IMR-90 (cell line): Measurements from ENCODE around the gene MUC5AC. TPM values are rescaled to one million over a fixed set of nuclear protein-coding genes. Genes with fewer than 3 reads are reported as not detected.
A peak's percentile ranks its signal among the peaks of the same experiment; 100 is the strongest.

Experiments
- ATAC-seq: fragments of 200-7000 bp; cut with Tn5 transposase; 2 replicates; pipeline ENCODE4 v1.9.1; 2020; ENCODE audit warnings: low read depth, mild to moderate bottlenecking, moderate library complexity
- BruUV-seq: library from RNA; stranded (reverse); fragments of 400-500 nt; replicated peaks from 2 replicates; lab custom pipeline; 2021; lab: Mats Ljungman, UMichigan
- CTCF ChIA-PET: fragments of 300-600 bp; formaldehyde crosslinking; extraction: SDS; loops from one replicate; lab custom pipeline; 2021; ENCODE audit warnings: antibody characterized with exemption; lab: Yijun Ruan, JAX
- POLR2A ChIA-PET: fragments of 300-600 bp; sonication (Branson Sonifier 250); formaldehyde crosslinking; loops from one replicate; lab custom pipeline; 2022; ENCODE audit warnings: antibody characterized with exemption; ENCODE audit not compliant: unreplicated experiment; lab: Charles Lee
- DNase-seq: peaks from one replicate; pipeline ENCODE4 v3.0.0; 2013
- H2AFZ ChIP-seq: replicated peaks from 2 replicates; pipeline ENCODE3; 2013; ENCODE audit warnings: low read length, mild to moderate bottlenecking; ENCODE audit not compliant: poor library complexity
- H2AK5ac ChIP-seq: 2 replicates; pipeline ENCODE4 v1.6.1; 2013; ENCODE audit warnings: low read depth, low read length, inconsistent platforms
- H2AK9ac ChIP-seq: replicated peaks from 2 replicates; pipeline ENCODE3; 2013; ENCODE audit warnings: mild to moderate bottlenecking, low read depth, low read length, moderate library complexity; ENCODE audit not compliant: poor library complexity
- H2BK120ac ChIP-seq: 2 replicates; pipeline ENCODE4 v1.6.1; 2013; ENCODE audit warnings: low read depth, low read length, inconsistent platforms
- H2BK15ac ChIP-seq: 3 replicates; pipeline ENCODE4 v1.6.1; 2013; ENCODE audit warnings: low read depth, low read length, inconsistent platforms
- H2BK20ac ChIP-seq: 2 replicates; pipeline ENCODE4 v1.6.1; 2013; ENCODE audit warnings: low read depth, mild to moderate bottlenecking, inconsistent platforms, low read length, moderate library complexity
- H2BK5ac ChIP-seq: 2 replicates; pipeline ENCODE4 v1.6.1; 2013; ENCODE audit warnings: mild to moderate bottlenecking, low read depth, low read length, inconsistent platforms; ENCODE audit not compliant: poor library complexity, severe bottlenecking
- H3K14ac ChIP-seq: replicated peaks from 2 replicates; pipeline ENCODE4 v1.6.1; 2013; ENCODE audit warnings: low read depth, low read length, inconsistent platforms
- H3K18ac ChIP-seq: 2 replicates; pipeline ENCODE4 v1.6.1; 2013; ENCODE audit warnings: low read depth, low read length, control low read depth
- H3K23ac ChIP-seq: 2 replicates; pipeline ENCODE4 v1.6.1; 2013; ENCODE audit warnings: low read depth, low read length, inconsistent platforms
- H3K27ac ChIP-seq: 2 replicates; pipeline ENCODE4 v1.5.1; 2013; ENCODE audit warnings: mild to moderate bottlenecking, control low read depth, low read length; ENCODE audit not compliant: insufficient read depth
- H3K27me3 ChIP-seq: 2 replicates; pipeline ENCODE4 v1.6.1; 2013; ENCODE audit warnings: low read length; ENCODE audit not compliant: control insufficient read depth, insufficient read depth
- H3K36me3 ChIP-seq: 2 replicates; pipeline ENCODE4 v1.6.1; 2013; ENCODE audit warnings: low read length, mixed read lengths; ENCODE audit not compliant: control insufficient read depth, insufficient read depth
- H3K4ac ChIP-seq: 2 replicates; pipeline ENCODE4 v1.6.1; 2013; ENCODE audit warnings: low read depth, low read length, inconsistent platforms
- H3K4me1 ChIP-seq: 2 replicates; pipeline ENCODE4 v1.6.1; 2013; ENCODE audit warnings: low read length, mixed read lengths; ENCODE audit not compliant: control insufficient read depth, insufficient read depth
- H3K4me2 ChIP-seq: 2 replicates; pipeline ENCODE4 v1.6.1; 2013; ENCODE audit warnings: low read depth, mild to moderate bottlenecking, control low read depth, low read length, moderate library complexity
- H3K4me3 ChIP-seq: 2 replicates; pipeline ENCODE4 v1.5.1; 2013; ENCODE audit warnings: low read depth, mild to moderate bottlenecking, control low read depth, low read length, moderate library complexity; ENCODE audit not compliant: insufficient read depth
- H3K56ac ChIP-seq: 2 replicates; pipeline ENCODE4 v1.6.1; 2013; ENCODE audit warnings: low read length, inconsistent platforms; ENCODE audit not compliant: insufficient read depth; ENCODE audit errors: extremely low read depth
- H3K79me1 ChIP-seq, 2 experiments: 2 replicates each; pipeline ENCODE4 v1.6.1; 2013; ENCODE audit warnings: low read length in 2 of 2, inconsistent platforms in 1 of 2, low read depth in 1 of 2
- H3K9ac ChIP-seq: 2 replicates; pipeline ENCODE4 v1.6.1; 2013; ENCODE audit warnings: low read depth, low read length, control low read depth
- H3K9me1 ChIP-seq: 2 replicates; pipeline ENCODE4 v1.6.1; 2013; ENCODE audit warnings: low read length, inconsistent platforms; ENCODE audit not compliant: insufficient read depth
- H3K9me3 ChIP-seq: 2 replicates; pipeline ENCODE4 v1.6.1; 2013; ENCODE audit warnings: low read length; ENCODE audit not compliant: control insufficient read depth, insufficient read depth
- H4K20me1 ChIP-seq: 2 replicates; pipeline ENCODE4 v1.6.1; 2013; ENCODE audit warnings: low read length, inconsistent platforms; ENCODE audit not compliant: insufficient read depth
- H4K5ac ChIP-seq: 2 replicates; pipeline ENCODE4 v1.6.1; 2013; ENCODE audit warnings: mild to moderate bottlenecking, low read depth, low read length, control low read depth
- H4K8ac ChIP-seq, 2 experiments: 2 replicates each; pipeline ENCODE4 v1.6.1; 2013; ENCODE audit warnings: low read depth in 2 of 2, low read length in 2 of 2, control low read depth in 1 of 2, inconsistent platforms in 1 of 2
- H4K91ac ChIP-seq: 2 replicates; pipeline ENCODE4 v1.6.1; 2013; ENCODE audit warnings: low read depth, low read length, inconsistent platforms; ENCODE audit not compliant: insufficient read depth
- CEBPB ChIP-seq: IDR thresholded peaks from 2 replicates; pipeline ENCODE4 v1.6.1; 2012; ENCODE audit warnings: low read depth, low read length, improper control_type of control experiment
- CHD1 ChIP-seq: IDR thresholded peaks from 2 replicates; pipeline ENCODE4 v1.6.1; 2012; ENCODE audit warnings: low read depth, low read length, improper control_type of control experiment
- CTCF ChIP-seq: conservative IDR thresholded peaks from 2 replicates; pipeline ENCODE4 v1.5.1; 2012; ENCODE audit warnings: mild to moderate bottlenecking, low read depth, low read length, improper control_type of control experiment
- MAFK ChIP-seq: IDR thresholded peaks from 2 replicates; pipeline ENCODE4 v1.6.1; 2012; ENCODE audit warnings: low read depth, low read length, improper control_type of control experiment
- RCOR1 ChIP-seq: IDR thresholded peaks from 2 replicates; pipeline ENCODE4 v1.6.1; 2012; ENCODE audit warnings: mild to moderate bottlenecking, low read length, improper control_type of control experiment; ENCODE audit not compliant: insufficient replicate concordance
- USF2 ChIP-seq: fragments of 150-350 bp; IDR thresholded peaks from 2 replicates; pipeline ENCODE4 v1.6.1; 2017; ENCODE audit warnings: mild to moderate bottlenecking, antibody characterized with exemption, low read length, low read depth
- WGBS, 2 experiments: methylation state at CpG; one replicate each; pipeline versions ENCODE4 v1.1.5 to v1.1.7; 2013; ENCODE audit warnings: missing lambda C conversion rate in 2 of 2; ENCODE audit not compliant: insufficient read length in 1 of 2; ENCODE audit errors: extremely low coverage in 2 of 2; 5-methylcytosine and 5-hydroxymethylcytosine counted together
- dilution Hi-C: fragments of 300-500 bp; cut with HindIII; formaldehyde crosslinking; loops from one replicate; pipeline ENCODE4 v1.14.3; 2018; ENCODE audit warnings: low sequenced_read_pairs; ENCODE audit not compliant: unreplicated experiment
- in situ Hi-C: fragments of 300-500 bp; cut with MboI; formaldehyde crosslinking; loops from 3 replicates; pipeline ENCODE4 v1.14.3; 2019; ENCODE audit warnings: low sequenced_read_pairs, inconsistent platforms, mixed read lengths
- intact Hi-C: fragments of 100-400 bp; cut with micrococcal nuclease; formaldehyde crosslinking; loops from 2 replicates; pipeline ENCODE4 v1.10.0; 2022
- polyA plus RNA-seq, 3 experiments: library from polyadenylated mRNA; depleted of rRNA; stranded (reverse); fragments of >200 nt; gene quantifications; 2 replicates each; pipeline ENCODE4 v1.2.3, GENCODE V29; 2012; ENCODE audit warnings: low replicate concordance in 1 of 3
- total RNA-seq: library from RNA; depleted of rRNA; stranded (reverse); fragments of >200 nt; gene quantifications from 2 replicates; pipeline ENCODE4 v1.2.3, GENCODE V29; 2012

The MUC5AC gene
- total and polyA plus RNA-seq, 2 of the 4 experiments (the other 2 are of a cell fraction) = 0.02 TPM; not detected in 1

- H3K56ac ChIP-seq = no peak overlapping the region
- no CpG with 5 or more reads among the region's 10 CpGs for WGBS, 2 experiments
- no peaks in the 10 kb centered on the region for H3K27me3 ChIP-seq
- no peaks in the 10 kb centered on the region for H3K9me3 ChIP-seq
- peak overlapping the region; percentile 78; the same call in 1 of the 2 replicates for H2BK20ac ChIP-seq
- H4K91ac ChIP-seq = peak overlapping the region; percentile 57
- H3K4me2 ChIP-seq = no peak overlapping the region
- peak overlapping the region; percentile 14 for H2AFZ ChIP-seq
- peaks cover 17% of the 10 kb centered on the region for H3K9me1 ChIP-seq
- no peak overlapping the region for H3K23ac ChIP-seq
- ChIA-PET POLR2A (no interaction called here), CTCF (no interaction called here)
- peak overlapping the region; percentile 22; the same call in 1 of the 3 replicates for H2BK15ac ChIP-seq
- H2AK5ac ChIP-seq = peak overlapping the region; percentile 82
- TF ChIP-seq CTCF (no peak), RCOR1 (no peak), CHD1 (no peak), USF2 (no peak), MAFK (no peak), CEBPB (no peak)
- H3K18ac ChIP-seq = no peak overlapping the region
- in situ Hi-C loops = no loop called here
- BruUV-seq = no TSS peak
- peak overlapping the region; percentile 34 for H2BK5ac ChIP-seq
- dilution Hi-C loops = no loop called here
- peak overlapping the region; percentile 59 for H3K4ac ChIP-seq
- no peak overlapping the region for H3K14ac ChIP-seq
- ATAC-seq (no peak), DNase-seq (no peak)
- H2AK9ac ChIP-seq = peak overlapping the region; percentile 98
- H3K27ac ChIP-seq = no peak overlapping the region
- intact Hi-C loops = no loop called here
- no peak overlapping the region for H3K4me3 ChIP-seq
- no peak overlapping the region for H3K9ac ChIP-seq
- peaks cover 38% of the 10 kb centered on the region for H3K4me1 ChIP-seq
- H4K8ac ChIP-seq = peak overlapping the region in 1 of 2 experiments; percentile 46; a peak in 1 of 4 replicates
- H3K36me3 ChIP-seq = no peaks in the 10 kb centered on the region
- no peaks in the 10 kb centered on the region; a peak in 1 of 4 replicates for H3K79me1 ChIP-seq
- no peaks in the 10 kb centered on the region; the same call in 1 of the 2 replicates for H4K20me1 ChIP-seq
- no peak overlapping the region for H4K5ac ChIP-seq
- peak overlapping the region; percentile 63 for H2BK120ac ChIP-seq
Observed at GRCh38 chr11:1150116-1150515, 7.6 kb upstream of the MUC5AC start.
